CD4-positive, alpha-beta T cell treated with Interleukin-1 beta for 1 hour (primary cell): ENCODE data around the gene YIF1B.

ENCODE experiments used
- DNase-seq, 2 donors: peaks; one replicate each; pipeline ENCODE4 v3.0.0-alpha.2; 2020 to 2022

YIF1B gene

DNA sequence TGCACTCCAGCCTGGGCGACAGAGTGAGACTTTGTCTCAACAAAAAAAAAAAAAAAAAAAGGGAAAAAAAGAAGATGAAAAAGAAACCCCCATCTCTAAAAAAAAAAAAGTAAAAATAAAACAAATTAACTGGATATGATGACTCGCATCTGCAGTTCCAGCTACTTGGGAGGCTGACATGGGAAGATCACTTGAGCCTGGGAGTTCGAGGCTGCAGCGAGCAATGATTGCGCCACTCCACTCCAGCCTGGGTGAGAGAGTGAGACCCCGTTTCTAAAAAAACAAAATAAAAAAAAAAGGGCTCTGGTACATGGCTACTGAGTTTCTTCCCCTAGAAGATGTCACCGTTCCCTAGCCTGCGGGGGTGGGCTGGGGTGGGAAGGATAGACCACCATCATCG, 17.5 kb upstream of the YIF1B start:
- DNase-seq, result no peak

DNA sequence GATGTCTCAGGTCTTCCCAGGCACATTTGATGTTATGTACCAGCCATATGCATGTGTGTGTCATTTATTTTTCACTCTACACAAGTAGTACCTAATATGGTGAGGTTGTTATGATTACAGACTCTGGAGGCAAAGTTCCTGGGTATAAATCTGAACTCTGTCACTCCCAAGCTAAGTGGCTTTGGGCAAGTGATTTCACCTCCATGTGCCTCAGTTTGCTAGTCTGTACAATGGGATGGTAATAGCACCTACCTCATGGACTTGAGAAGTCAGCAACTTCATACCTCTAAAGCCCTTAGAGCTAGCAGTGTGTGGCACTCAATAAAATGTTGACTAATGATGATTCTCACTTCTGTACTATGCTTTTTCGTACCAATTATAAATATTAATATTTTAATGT, 16.0 kb upstream of the YIF1B start:
- no peak for DNase-seq

DNA sequence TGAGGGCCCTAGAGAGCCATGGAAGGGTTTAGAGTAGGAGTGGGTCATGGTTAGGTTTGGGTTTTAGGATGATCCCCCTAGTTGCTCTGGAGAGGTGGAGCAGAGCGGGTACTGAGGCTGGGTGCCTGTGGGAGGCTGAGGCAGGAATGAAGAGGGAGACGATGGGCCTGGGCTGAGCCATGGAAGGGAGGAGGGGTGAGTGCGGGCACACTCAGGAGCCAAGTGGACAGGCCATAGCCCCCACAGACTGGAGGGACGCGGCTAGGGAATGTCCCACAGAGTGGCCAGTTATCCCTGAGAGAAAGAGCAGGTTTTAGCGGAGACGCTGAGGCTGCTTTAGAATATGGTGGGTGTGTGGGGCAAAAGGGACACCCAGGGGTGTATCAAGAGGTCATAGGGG, 13.9 kb upstream of the YIF1B start:
- no peak for DNase-seq

DNA sequence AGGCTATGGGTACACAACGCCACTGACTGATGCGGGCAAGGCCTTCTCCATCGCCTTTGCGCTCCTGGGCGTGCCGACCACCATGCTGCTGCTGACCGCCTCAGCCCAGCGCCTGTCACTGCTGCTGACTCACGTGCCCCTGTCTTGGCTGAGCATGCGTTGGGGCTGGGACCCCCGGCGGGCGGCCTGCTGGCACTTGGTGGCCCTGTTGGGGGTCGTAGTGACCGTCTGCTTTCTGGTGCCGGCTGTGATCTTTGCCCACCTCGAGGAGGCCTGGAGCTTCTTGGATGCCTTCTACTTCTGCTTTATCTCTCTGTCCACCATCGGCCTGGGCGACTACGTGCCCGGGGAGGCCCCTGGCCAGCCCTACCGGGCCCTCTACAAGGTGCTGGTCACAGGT, 10.8 kb upstream of the YIF1B start:
- no peak for DNase-seq

DNA sequence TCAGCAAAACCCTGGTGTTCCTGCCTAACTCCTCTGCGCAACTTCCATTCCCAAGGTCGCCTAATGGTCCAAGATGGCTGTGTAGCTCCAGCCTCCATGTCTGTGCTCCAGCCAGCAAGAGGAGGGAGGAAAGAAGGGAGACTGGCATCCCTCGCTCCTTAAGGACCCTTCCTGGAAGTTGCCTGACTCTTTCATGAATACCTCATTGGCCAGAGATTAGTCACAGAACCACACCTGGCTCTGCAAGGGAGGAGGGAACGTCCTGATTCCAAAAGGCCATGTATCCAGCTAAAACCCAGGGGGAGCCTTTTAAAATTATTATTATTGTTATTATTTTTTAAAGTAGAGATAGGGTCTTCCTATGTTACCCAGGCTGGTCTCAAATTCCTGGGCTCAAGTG, 8.7 kb upstream of the YIF1B start:
- no peak for DNase-seq

DNA sequence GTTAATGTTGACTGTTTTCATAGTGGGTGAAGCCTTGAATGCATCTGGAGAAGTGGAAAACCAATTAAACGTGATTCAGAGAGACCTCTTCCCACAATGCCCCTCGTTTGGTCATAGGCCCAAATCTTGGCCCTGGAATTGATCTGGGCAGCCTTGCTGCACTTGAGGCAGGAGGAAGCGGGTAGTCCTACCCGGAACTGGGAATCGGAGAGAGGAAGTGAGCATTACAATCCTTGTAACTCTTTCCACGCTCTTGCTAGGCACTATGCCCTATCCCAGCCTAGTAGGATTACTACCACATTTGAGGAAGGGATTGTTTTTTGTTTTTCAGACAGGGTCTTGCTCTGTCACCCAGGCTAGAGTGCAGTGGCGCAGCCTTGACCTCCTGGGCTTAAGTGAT, 7.5 kb upstream of the YIF1B start:
- no peak for DNase-seq

DNA sequence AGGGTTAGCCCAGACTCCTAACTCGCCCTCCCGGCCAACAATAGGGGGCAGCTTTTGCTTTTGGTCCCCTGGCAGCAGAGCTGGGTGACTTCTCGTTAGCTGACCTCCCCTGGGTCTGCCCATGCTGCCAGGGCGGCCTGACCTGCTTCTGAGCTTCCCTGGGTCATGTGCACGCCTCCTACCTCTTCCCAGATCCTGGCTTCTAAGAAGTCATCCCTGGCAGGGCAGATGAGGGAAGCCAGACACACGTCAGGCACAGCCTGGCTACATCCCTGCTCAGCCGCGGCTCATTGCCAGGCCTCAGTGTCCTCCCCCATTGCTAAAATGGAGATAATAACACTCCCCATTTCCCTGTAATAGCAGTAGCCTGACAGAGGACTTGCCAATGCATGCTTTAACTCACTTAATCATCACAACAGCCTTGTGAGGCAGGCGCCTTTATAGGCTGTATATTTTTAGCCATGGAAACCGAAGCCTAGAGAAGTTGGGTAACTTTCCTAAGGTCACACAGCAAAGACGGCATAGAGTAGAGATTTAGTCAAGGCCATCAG, 6.0 kb upstream of the YIF1B start:
- no peak for DNase-seq

DNA sequence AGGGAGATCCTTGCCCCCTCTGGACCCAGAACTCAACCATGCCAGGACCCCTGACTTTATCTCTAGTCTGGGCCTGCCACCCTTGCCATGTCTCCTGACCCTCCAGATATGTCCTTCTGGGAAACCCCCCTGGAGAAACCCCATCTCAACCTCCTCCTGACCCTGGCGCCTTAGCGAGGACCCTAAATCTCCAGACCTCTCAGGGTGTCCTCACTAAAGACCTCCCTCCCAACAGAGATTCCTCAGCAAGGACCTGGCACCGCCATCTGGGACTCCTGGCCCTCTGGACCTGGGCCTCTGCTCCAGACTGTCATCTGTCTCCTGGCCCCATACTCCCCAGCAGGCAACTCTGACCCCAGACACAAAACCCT, 5.2 kb upstream of the YIF1B start:
- no peak for DNase-seq

DNA sequence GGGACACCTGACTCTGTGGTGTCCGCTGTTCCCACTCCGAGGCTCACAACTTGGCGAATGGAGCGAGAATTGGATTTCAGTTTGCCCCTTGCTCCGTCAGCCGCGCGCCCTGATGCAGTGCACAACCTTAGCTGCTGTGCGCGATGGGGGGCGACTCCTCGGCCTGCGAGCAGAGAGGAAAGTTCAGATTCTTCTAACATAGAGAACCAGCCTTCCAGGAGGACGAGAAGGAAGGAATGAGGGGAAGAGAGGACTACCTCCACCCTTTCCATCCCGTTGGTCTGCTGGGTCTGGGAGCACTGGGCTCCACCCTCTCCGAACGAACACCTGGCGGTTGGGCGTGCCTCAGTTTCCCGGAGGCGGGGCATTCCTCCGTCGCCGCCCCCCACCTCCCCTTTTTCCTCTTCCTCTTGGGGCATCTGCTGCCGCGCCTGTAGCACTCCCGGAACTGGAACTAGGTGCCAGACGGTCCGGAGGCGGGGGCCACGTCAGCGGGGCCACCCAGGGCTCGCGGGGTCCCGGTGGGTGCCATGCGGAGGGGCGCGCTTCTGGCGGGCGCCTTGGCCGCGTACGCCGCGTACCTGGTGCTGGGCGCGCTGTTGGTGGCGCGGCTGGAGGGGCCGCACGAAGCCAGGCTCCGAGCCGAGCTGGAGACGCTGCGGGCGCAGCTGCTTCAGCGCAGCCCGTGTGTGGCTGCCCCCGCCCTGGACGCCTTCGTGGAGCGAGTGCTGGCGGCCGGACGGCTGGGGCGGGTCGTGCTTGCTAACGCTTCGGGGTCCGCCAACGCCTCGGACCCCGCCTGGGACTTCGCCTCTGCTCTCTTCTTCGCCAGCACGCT, 3.9 kb upstream of the YIF1B start, which contains the start of gene KCNK6:
Gene KCNK6 (plus strand): TSS at position 425 of the 838 bp plus-strand sequence. CDS start 106 bp downstream, at position 531.
- peak; percentile 51 to 52 for DNase-seq

DNA sequence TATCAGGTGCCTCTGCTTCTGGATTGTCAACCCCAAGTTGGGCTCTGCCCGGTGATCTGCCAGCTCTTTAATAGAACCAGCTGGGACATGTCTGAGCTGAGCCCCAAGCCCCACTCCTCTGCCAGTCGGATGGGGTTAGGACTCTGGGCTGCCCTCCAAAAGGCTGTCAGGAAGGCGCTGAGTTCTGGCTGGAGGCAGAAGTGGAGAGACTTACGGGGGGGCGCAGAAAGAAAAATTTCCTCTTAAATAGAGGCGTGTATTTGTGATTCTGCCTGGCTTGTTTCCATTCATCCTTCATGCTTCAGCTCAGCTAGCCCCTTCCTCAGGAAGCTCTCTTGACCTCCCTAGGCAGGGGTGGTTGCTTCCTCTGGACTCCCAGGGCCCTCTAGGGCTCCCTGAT, 2.9 kb upstream of the YIF1B start:
- DNase-seq, result no peak

DNA sequence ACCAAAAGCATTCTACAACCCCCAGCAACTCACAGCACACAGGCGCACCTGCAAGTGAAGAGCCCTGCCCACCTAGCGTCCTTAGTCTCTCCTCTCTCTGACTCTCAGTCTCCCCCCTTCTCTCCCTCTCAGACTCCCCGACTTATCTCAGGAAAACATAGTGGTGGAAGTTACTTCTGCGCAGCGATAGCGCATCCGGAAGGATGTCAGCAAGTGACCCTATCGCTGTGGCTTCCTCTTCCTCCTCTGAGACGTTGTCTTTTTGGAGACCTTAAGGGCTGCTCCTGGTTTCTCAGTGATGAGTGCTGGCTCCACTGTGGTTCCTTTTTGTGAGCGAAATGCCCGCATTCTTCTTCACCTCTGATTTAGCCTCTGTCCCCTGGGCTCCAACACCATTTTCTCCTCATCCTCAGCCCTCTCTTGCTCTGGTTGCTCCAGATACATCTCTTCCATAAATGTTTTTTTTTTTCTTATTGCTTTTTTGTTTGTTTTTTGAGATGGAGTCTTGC, 1.4 kb upstream of the YIF1B start:
- DNase-seq, result peak; percentile 45 to 48

DNA sequence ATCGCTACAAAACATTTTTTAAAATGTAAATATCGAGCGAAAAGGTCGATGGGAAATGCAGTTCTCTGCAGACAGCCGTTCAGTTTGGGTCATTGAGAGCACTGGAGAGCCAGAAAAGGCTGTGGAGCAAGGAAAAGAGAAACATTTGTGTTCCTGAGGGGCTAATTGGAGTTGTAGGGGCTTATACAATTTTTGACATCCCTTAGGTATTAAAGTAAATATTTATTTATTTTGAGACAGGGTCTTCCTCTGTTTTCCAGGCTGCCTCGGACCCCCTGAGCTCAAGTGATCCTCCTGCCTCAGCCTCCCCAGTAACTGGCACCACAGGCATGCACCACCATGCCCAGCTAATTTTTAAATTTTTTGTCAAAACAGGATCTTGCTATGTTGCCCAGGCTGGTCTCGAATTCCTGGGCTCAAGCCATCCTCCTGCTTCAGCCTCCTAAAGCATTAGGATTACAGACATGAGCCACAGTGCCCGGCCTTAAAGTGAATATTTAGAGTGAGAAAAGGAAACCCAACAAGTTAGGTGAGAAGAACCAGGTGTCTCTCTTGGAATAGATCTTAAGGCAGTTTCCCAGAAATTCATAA, 825 bp upstream of the YIF1B start:
- DNase-seq, result no peak

DNA sequence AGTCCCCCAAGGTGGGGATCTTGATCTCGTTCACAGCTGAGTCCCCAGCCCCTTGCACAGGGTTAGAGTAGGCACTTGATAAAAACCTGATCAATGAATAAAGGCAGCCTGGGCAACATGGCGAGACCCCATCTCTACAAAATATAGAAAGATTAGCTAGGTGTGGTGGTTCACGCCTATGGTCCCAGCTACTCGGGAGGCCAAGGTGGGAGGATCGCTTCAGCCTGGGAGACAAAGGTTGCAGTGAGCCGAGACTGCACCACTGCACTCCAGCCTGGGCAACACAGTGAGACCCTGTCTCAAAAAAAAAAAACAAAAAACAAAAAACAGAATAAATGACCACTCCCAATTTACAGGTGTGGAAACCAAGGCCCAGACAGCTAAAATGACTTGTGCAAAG, 4.8 kb downstream of the YIF1B start:
- DNase-seq, result no peak

DNA sequence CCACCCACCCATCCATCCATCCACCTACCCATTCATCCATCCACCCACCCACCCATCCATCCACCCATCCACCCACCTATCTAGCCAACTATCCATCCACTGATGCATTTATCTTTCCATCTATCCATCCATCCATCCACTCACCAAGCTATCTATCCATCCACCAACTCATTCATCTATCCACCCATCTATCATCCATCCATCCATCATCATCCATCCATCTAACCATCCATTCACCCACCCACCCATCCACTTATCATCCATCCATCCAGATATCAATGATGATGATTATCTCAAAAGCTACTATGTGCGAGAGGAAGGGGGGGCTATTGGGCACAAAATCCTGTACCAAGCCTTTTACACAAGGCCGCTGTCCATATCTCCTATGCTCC, 5.5 kb downstream of the YIF1B start:
- no peak for DNase-seq

DNA sequence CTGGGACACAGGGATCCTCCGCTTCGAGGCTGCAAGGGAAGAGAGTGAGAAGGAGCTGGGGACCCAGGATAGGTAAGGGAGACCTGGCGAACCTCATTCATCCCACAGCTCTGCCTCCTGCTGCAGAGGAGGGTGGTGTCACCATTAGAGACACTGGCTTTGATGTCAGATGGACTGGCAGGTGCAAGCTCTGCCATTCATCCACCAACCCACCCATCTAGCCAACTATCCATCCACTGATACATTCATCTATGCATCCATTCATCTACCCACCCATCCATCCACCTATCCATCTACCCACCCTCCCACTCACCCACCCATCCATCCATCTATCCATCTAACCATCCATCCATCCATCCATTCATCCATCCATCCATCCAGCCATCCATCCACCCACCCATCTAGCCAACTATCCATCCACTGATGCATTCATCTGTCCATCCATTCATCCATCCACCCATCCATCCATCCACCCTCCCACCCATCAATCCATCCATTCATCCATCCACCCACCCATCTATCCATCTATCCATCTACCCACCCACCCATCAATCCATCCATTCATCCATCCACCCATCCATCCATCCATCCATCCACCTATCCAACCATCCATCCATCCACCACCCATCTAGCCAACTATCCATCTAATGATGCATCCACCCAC, 6.0 kb downstream of the YIF1B start:
- DNase-seq, result no peak

DNA sequence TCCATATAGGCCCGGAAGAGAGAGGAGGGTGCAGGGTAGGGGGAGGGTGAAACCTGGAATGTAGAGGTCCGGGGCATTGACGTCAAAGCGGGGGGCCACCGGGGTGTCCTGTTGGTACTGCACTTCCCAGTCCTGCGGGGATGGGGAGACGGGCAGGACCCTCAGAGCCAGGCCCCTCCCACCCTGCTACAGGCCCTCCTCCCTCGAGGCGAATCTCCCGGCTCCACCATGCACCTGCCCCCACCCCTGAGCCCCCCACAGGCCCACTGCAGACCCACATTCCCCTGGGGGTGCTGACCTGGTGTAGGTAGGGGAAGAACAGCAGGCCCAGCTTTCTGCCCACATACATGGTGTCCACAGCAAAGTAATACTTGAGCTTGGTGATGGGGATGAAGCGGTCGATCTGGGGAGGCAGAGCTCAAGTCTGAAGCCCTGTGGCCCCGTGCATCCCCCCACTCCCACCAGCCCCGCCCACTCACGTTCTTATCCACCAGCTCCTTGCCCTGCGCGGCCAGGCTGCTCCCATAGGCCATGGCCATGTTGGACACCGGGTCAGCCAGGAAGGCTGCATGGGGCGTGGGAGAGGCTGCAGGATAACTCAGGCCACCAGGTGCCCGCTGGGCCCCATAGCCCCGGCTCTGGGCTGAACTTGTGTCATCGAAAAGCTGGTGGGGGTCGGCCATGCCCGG, 6.7 kb downstream of the YIF1B start:
- no peak for DNase-seq

DNA sequence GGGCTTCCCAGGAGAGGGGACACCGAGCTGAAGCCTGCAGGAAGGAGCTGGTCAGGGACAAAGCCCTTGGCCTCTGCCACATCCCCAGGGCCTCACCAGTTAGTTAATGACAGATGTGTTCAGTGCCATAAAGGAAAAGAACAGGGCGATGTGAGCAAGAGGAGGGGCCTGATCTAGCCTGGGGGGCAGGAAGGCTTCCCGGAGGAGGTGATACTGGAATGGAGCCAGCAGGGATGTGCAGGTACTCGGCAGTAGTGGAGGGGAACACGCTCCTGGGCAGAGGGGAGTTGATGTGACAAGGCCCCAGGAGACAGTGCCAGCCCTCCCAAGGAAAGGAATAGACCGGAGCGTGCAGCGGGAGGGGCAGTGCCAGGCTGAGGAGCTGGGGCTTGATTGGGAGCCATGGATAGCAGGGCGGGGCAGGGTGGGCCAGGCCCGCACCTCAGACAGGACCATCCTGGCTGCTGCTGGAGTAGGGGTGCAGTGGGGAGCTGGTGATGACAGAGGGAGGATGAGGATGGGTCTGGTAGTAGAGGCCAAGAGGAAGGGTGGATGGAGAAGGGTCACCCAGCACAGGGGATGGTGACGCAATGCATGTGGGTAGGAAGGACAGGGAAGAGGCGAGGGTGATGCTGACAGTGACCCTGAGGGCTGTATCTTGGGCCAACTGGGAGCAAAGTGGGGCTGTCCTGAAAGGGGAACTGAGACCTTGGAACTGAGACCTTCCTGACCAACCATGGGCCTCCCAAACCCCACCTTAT, 7.6 kb downstream of the YIF1B start:
- no peak for DNase-seq

DNA sequence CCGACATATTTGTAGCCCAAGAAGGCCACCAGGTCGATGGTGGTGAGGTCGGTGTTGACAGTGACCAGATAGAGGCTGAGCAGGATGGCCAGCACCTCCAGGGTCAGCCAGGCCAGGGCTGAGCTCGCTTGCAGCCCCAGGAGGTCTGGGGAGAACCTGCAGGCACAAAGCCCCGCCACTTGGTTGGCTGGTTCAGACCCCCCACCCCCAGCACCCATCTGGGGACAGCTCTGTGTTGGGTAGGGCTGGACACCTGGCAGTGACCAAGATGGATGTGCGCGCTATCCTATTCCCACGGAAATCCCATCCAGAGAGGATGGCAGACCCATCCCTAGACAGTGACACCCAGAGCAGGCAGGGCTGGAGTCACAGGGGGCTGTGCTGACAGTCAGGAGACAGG, 8.2 kb downstream of the YIF1B start:
- no peak for DNase-seq

DNA sequence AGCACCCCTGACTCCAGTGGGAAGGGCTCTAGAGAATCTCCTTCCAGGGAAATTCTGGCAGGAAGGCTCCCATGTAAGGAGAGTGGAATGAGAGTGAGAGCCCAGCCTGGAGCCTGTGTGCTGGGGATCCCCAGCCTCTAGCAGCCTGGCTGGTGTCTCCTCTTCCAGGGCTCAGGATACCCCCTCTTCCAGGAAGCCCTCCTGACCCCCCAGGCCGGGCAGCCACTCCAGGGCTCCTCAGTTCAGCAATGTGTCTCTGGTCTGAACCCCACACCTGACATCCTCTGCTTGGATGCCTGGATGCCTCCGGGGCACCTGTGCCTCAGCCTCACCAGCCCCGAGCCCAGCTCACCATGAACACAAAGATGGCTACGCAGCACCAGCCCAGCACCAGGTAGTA, 8.7 kb downstream of the YIF1B start:
- DNase-seq, result no peak

DNA sequence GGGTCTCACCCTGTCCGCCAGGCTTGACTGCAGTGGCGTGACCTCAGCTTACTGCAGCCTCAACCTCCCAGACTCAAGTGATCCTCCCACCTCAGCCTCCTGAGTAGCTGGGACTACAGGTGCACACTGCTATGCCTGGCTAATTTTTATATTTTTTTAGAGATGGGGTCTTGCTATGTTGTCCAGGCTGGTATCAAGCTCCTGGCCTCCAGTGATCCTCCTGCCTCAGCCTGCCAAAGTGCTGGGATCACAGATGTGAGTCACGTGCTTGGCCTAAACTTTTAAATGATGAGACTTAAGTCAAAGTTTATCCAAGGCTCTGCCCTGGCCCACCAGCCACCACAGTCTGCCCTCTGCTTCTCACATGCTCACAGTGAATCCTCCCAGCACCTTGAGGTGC, 9.5 kb downstream of the YIF1B start:
- no peak for DNase-seq

DNA sequence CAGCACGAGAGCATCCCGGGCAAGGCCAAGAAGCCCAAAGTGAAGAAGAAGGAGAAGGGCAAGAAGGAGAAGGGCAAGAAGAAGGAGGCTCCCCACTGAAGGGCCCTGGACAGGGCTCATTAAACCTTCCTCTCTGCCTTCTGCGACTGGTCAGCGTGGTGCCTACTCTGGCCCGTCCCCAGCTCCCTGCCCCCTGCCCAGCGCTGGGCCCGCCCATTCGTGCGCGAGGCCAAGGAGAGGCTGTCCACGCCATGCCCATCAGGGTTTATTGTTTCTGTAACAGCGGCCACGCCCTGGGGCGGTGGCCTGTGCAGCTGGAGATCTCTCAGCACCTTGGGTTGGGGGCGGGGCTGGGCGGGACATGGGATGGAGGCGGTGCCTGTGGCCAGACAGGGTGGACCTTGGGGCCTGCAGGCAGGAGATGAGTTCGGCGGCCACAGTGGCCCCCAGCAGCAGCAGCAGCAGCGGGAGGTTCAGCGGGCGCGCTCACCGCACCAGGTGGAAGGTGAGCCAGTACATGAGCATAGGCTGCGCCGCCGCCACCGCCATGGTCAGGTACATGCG, 10.8 kb downstream of the YIF1B start:
- DNase-seq, result no peak

DNA sequence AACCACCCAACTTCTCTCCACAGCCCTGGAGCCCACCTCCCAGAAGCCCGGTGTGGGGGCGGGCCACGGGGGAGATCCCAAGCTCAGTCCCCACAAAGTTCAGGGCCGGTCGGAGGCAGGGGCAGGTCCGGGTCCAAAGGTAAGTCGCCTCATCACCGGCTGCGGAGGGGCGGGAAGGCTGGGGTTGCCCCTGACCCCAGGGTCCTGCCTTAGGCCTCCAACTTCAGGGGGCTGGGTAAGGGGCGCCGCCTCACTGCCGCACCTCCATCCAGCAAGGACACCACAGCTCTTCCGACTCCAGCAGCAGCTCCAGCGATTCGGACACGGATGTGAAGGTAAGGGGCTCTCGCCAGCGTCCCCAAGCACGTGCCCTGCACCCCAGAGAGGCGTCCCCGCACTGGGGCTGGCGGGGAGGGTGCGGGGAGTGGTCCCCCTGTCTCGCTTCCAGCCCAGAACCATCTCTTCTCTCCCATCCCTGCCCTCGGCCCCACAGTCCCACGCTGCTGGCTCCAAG, 11.3 kb downstream of the YIF1B start:
- DNase-seq, result no peak
